Breast epithelium (tissue), 3 donors: ENCODE data around the gene RNMT.

ENCODE experiments used
- CTCF ChIP-seq, 3 donors: fragments of 450-650 bp; IDR thresholded peaks; one replicate each; pipeline ENCODE4 v1.5.1; 2016 to 2017; ENCODE audit warnings: antibody characterized with exemption in 3 of 3, mild to moderate bottlenecking in 3 of 3, moderate library complexity in 3 of 3
- POLR2AphosphoS5 ChIP-seq, 3 donors: sonication (generic); formaldehyde crosslinking; IDR thresholded peaks; one replicate each; pipeline ENCODE4 v1.6.1; 2017; ENCODE audit warnings: antibody characterized with exemption in 3 of 3

- no peak for TF ChIP-seq CTCF (IDR thresholded peaks at IDR 0.05)
- TF ChIP-seq POLR2AphosphoS5 (IDR thresholded peaks at IDR 0.05) = no peak
Observed at GRCh38 chr18:13688191-13689136, 38.0 kb upstream of the RNMT start.
